BLaER1 (cell line): ENCODE data around the gene ELOVL1.
"Not testable (repeated sequence)": the region's sequence is repeated elsewhere in the genome, so short reads cannot be mapped to it uniquely, and the experiment has no call there.

Experiments
- H3K27ac ChIP-seq: shearing (Covaris generic); formaldehyde crosslinking; 2 replicates; pipeline ENCODE4 v1.8.1; 2022
- H3K27me3 ChIP-seq: shearing (Covaris generic); formaldehyde crosslinking; 2 replicates; pipeline ENCODE4 v1.8.1; 2022
- H3K36me3 ChIP-seq: shearing (Covaris generic); formaldehyde crosslinking; 2 replicates; pipeline ENCODE4 v1.8.1; 2022
- H3K4me1 ChIP-seq: shearing (Covaris generic); formaldehyde crosslinking; 2 replicates; pipeline ENCODE4 v1.8.1; 2022
- H3K4me2 ChIP-seq: shearing (Covaris generic); formaldehyde crosslinking; 2 replicates; pipeline ENCODE4 v1.8.1; 2022
- H3K4me3 ChIP-seq: shearing (Covaris generic); formaldehyde crosslinking; 2 replicates; pipeline ENCODE4 v1.8.1; 2022
- H3K9ac ChIP-seq: shearing (Covaris generic); formaldehyde crosslinking; 2 replicates; pipeline ENCODE4 v1.8.1; 2022
- H3K9me3 ChIP-seq: shearing (Covaris generic); formaldehyde crosslinking; 2 replicates; pipeline ENCODE4 v1.8.1; 2022
- H4K20me1 ChIP-seq: shearing (Covaris generic); formaldehyde crosslinking; 2 replicates; pipeline ENCODE4 v1.8.1; 2022
- Cebpa-rat ChIP-seq: shearing (Covaris generic); IDR thresholded peaks from 2 replicates; pipeline ENCODE4 v1.8.1; 2022

ELOVL1 gene

GRCh38 chr1:43382027-43382779, 14.4 kb upstream of the ELOVL1 start:
- Histone ChIP-seq H3K27ac (no peak overlapping the region), H3K4me2 (no peak overlapping the region), H3K9ac (no peak overlapping the region), H3K36me3 (peaks cover 76% of the 10 kb centered on the region), H4K20me1 (no peaks in the 10 kb centered on the region), H3K4me1 (no peaks in the 10 kb centered on the region; the same call in 1 of the 2 replicates), H3K27me3 (no peaks in the 10 kb centered on the region), H3K4me3 (no peak overlapping the region), H3K9me3 (no peaks in the 10 kb centered on the region)
- no peak for TF ChIP-seq Cebpa-rat

GRCh38 chr1:43381612-43382011, 13.8 kb upstream of the ELOVL1 start:
- no peak for TF ChIP-seq Cebpa-rat
- no peak overlapping the region for H3K9ac ChIP-seq
- H3K36me3 ChIP-seq = peaks cover 70% of the 10 kb centered on the region
- no peaks in the 10 kb centered on the region; the same call in 1 of the 2 replicates for H3K4me1 ChIP-seq
- no peaks in the 10 kb centered on the region for H3K9me3 ChIP-seq
- H3K4me3 ChIP-seq = no peak overlapping the region
- H4K20me1 ChIP-seq = no peaks in the 10 kb centered on the region
- no peaks in the 10 kb centered on the region for H3K27me3 ChIP-seq
- H3K27ac ChIP-seq = no peak overlapping the region
- no peak overlapping the region for H3K4me2 ChIP-seq

- H3K36me3 ChIP-seq = peaks cover 49% of the 10 kb centered on the region
- TF ChIP-seq Cebpa-rat = no peak
- no peak overlapping the region for H3K27ac ChIP-seq
- H3K27me3 ChIP-seq = no peaks in the 10 kb centered on the region
- no peaks in the 10 kb centered on the region for H3K9me3 ChIP-seq
- no peaks in the 10 kb centered on the region for H4K20me1 ChIP-seq
- H3K4me1 ChIP-seq = no peaks in the 10 kb centered on the region; the same call in 1 of the 2 replicates
- H3K9ac ChIP-seq = no peak overlapping the region
- H3K4me3 ChIP-seq = no peak overlapping the region
- H3K4me2 ChIP-seq = no peak overlapping the region
Observed at GRCh38 chr1:43379476-43379875, 11.7 kb upstream of the ELOVL1 start.

DNA sequence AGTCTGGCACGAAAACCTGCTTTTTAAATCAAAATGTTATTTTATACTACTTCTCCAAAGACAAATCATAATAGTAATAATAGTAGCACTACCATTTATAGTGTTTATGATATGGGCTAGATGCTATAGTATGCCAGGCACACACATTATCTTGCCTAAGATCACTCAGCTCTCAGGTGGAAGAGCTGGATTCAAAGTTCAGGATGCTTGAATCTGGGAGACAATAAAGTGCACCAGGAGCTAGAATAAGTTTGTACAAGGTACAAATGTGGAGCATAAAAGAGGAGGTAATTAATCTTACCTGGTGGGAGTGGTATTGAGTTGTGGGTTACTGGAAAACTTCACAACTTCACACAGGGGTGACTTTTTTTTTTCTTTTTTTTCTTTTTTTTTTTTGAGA, 10.0 kb upstream of the ELOVL1 start:
- H4K20me1 ChIP-seq = no peaks in the 10 kb centered on the region
- no peaks in the 10 kb centered on the region; the same call in 1 of the 2 replicates for H3K4me1 ChIP-seq
- no peak for TF ChIP-seq Cebpa-rat
- no peak overlapping the region for H3K4me2 ChIP-seq
- no peak overlapping the region for H3K27ac ChIP-seq
- no peak overlapping the region for H3K4me3 ChIP-seq
- H3K36me3 ChIP-seq = peaks cover 32% of the 10 kb centered on the region
- H3K9ac ChIP-seq = no peak overlapping the region
- H3K27me3 ChIP-seq = no peaks in the 10 kb centered on the region
- no peaks in the 10 kb centered on the region for H3K9me3 ChIP-seq

- TF ChIP-seq Cebpa-rat = no peak
- peaks cover 22% of the 10 kb centered on the region for H3K36me3 ChIP-seq
Observed at GRCh38 chr1:43376723-43377235, 9.0 kb upstream of the ELOVL1 start.

GRCh38 chr1:43373066-43373940, 5.5 kb upstream of the ELOVL1 start:
- no peak for TF ChIP-seq Cebpa-rat
- no peak overlapping the region for H3K4me2 ChIP-seq
- no peaks in the 10 kb centered on the region for H3K9me3 ChIP-seq
- no peaks in the 10 kb centered on the region for H3K27me3 ChIP-seq
- no peak overlapping the region for H3K4me3 ChIP-seq
- no peaks in the 10 kb centered on the region for H4K20me1 ChIP-seq
- H3K27ac ChIP-seq = no peak overlapping the region
- peaks cover 7% of the 10 kb centered on the region; the same call in 1 of the 2 replicates for H3K36me3 ChIP-seq
- no peak overlapping the region for H3K9ac ChIP-seq
- H3K4me1 ChIP-seq = peaks cover 9% of the 10 kb centered on the region

More at GRCh38 chr1:43376723-43377235, 9.0 kb upstream of the ELOVL1 start:
- Histone ChIP-seq H3K9me3 (no peaks in the 10 kb centered on the region), H4K20me1 (no peaks in the 10 kb centered on the region), H3K4me3 (no peak overlapping the region), H3K27ac (no peak overlapping the region), H3K27me3 (no peaks in the 10 kb centered on the region), H3K4me2 (no peak overlapping the region), H3K9ac (no peak overlapping the region), H3K4me1 (no peaks in the 10 kb centered on the region; the same call in 1 of the 2 replicates)

GRCh38 chr1:43372172-43372571, 4.4 kb upstream of the ELOVL1 start:
- Histone ChIP-seq H3K9ac (no peak overlapping the region), H3K4me2 (no peak overlapping the region), H4K20me1 (no peaks in the 10 kb centered on the region; the same call in 1 of the 2 replicates), H3K27ac (no peak overlapping the region), H3K9me3 (no peaks in the 10 kb centered on the region), H3K4me1 (peaks cover 9% of the 10 kb centered on the region), H3K4me3 (no peak overlapping the region), H3K36me3 (no peaks in the 10 kb centered on the region), H3K27me3 (no peaks in the 10 kb centered on the region)
- TF ChIP-seq Cebpa-rat = no peak

DNA sequence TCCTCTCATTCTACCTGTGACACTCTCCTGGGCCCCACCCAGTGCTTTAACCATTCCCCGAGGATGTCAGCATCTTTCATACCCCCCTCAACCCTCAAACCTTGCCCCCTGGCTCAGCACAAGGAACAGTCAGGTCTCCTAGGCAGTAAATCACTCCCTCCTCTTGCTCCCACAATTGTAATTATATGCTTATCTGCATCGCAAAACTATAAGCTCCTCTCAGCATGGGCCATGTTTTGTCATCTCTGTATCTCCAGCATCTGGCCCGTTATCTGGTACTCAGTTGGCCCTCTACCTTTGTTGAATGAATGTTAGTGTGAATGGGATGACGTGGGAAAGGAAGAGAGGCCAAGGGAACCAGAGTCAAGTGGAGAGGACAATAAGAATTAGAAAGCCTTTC, 2.8 kb upstream of the ELOVL1 start:
- no peak overlapping the region for H3K9ac ChIP-seq
- peaks cover 25% of the 10 kb centered on the region for H3K4me1 ChIP-seq
- H3K4me2 ChIP-seq = no peak overlapping the region
- TF ChIP-seq Cebpa-rat = no peak
- no peak overlapping the region for H3K4me3 ChIP-seq
- peaks cover 5% of the 10 kb centered on the region for H3K36me3 ChIP-seq
- no peaks in the 10 kb centered on the region for H3K9me3 ChIP-seq
- H3K27ac ChIP-seq = no peak overlapping the region
- no peaks in the 10 kb centered on the region for H3K27me3 ChIP-seq
- peaks cover 13% of the 10 kb centered on the region for H4K20me1 ChIP-seq

GRCh38 chr1:43369779-43370178, 2.0 kb upstream of the ELOVL1 start:
- not testable (repeated sequence) for H3K27ac ChIP-seq, H3K9ac ChIP-seq, H3K27me3 ChIP-seq, H3K4me3 ChIP-seq, H3K9me3 ChIP-seq, H3K4me2 ChIP-seq
- Histone ChIP-seq H4K20me1 (peaks cover 16% of the 10 kb centered on the region), H3K36me3 (peaks cover 13% of the 10 kb centered on the region), H3K4me1 (peaks cover 28% of the 10 kb centered on the region)

DNA sequence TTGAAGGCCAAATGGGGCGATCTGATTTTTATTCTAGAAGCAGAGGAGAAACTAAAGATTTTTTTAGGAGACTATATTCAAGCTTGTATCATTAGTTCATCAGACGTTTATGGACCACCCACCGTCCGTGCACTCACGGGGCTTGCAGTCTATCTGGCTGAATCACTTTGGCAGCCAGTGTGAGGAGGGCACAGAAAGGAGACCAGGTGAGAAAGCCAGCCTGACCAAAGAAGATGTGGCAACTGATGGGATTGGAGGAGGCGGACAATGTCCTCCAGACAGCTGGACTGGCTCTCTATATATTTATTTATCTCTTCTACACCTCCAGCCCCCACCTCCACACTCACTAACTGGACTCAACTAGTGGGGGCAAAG, 822 bp upstream of the ELOVL1 start:
- no peak for TF ChIP-seq Cebpa-rat
- H3K9ac ChIP-seq = peak overlapping the region; percentile 86
- H3K27ac ChIP-seq = peak overlapping the region; percentile 88
- peak overlapping the region; percentile 79 for H3K4me3 ChIP-seq
- H3K4me2 ChIP-seq = peak overlapping the region; percentile 75
- H3K27me3 ChIP-seq = no peaks in the 10 kb centered on the region
- H4K20me1 ChIP-seq = peaks cover 16% of the 10 kb centered on the region
- no peaks in the 10 kb centered on the region for H3K9me3 ChIP-seq
- H3K4me1 ChIP-seq = peaks cover 30% of the 10 kb centered on the region
- H3K36me3 ChIP-seq = peaks cover 24% of the 10 kb centered on the region
